LNCaP clone FGC (cell line): ENCODE data around the gene FLRT3.

Source experiments
- DNase-seq: peaks from one replicate; pipeline ENCODE4 v3.0.0-alpha.2; 2011; ENCODE audit warnings: low read depth
- H3K4me3 ChIP-seq: 2 replicates; pipeline ENCODE4 v1.5.1; 2011; ENCODE audit warnings: mild to moderate bottlenecking, low read depth, low read length, control low read depth
- CTCF ChIP-seq: IDR thresholded peaks from 2 replicates; pipeline ENCODE4 v1.5.1; 2012; ENCODE audit warnings: mild to moderate bottlenecking; ENCODE audit not compliant: control insufficient read depth, insufficient read depth; ENCODE audit errors: extremely low read depth

Gene FLRT3

GRCh38 chr20:14310977-14311627, 26.3 kb downstream of the FLRT3 start:
- DNase-seq = no peak
- TF ChIP-seq CTCF = no peak
- no peak overlapping the region for H3K4me3 ChIP-seq

- H3K4me3 ChIP-seq = no peak overlapping the region
- TF ChIP-seq CTCF = no peak
- DNase-seq = no peak
Observed at GRCh38 chr20:14307956-14308355, 29.5 kb downstream of the FLRT3 start.

- no peak for TF ChIP-seq CTCF
- no peak for DNase-seq
- H3K4me3 ChIP-seq = no peak overlapping the region
Observed at GRCh38 chr20:14304472-14304871, 32.9 kb downstream of the FLRT3 start.

- H3K4me3 ChIP-seq = no peak overlapping the region
- TF ChIP-seq CTCF = no peak
- DNase-seq = no peak
Observed at GRCh38 chr20:14303651-14304050, 33.8 kb downstream of the FLRT3 start.

- no peak for DNase-seq
- no peak overlapping the region for H3K4me3 ChIP-seq
- no peak for TF ChIP-seq CTCF
Observed at GRCh38 chr20:14303106-14303505, 34.3 kb downstream of the FLRT3 start.

GRCh38 chr20:14299831-14300230, 37.6 kb downstream of the FLRT3 start:
- no peak for TF ChIP-seq CTCF
- no peak overlapping the region for H3K4me3 ChIP-seq
- no peak for DNase-seq

- TF ChIP-seq CTCF = no peak
- DNase-seq = no peak
- no peak overlapping the region for H3K4me3 ChIP-seq
Observed at GRCh38 chr20:14295770-14296309, 41.6 kb downstream of the FLRT3 start.
